ENCODE data around the gene PRKCB. TPM values are rescaled to one million over a fixed set of nuclear protein-coding genes. Genes with fewer than 3 reads are reported as not detected.
A peak's percentile ranks its signal among the peaks of the same experiment; 100 is the strongest.

Gene PRKCB
- total RNA-seq, 2 experiments from 2014 or later: 77.8 to 81.0 TPM

GRCh38 chr16:24046442-24046841 lies 210.7 kb downstream of the PRKCB start:
- H3K4me1 Mint-ChIP-seq: peaks cover 8% of the 10 kb centered on the region
- H3K27me3 Mint-ChIP-seq: no peaks in the 10 kb centered on the region
- POLR2A ChIA-PET: no interaction called here
- no peak for DNase-seq
- peak overlapping the region; percentile 5 for H3K27ac Mint-ChIP-seq
- no peak overlapping the region for H3K4me3 Mint-ChIP-seq
- CTCF ChIA-PET: interaction anchor here (1.0 to 1.4 kb wide), 3 partner anchors 12 to 458 kb away, joined by 3 to 4 read pairs (median 3); no protein-coding TSS in a partner anchor
- no peaks in the 10 kb centered on the region for H3K9me3 Mint-ChIP-seq
- H3K36me3 Mint-ChIP-seq (ENCODE audit: low read depth): peaks cover 18% of the 10 kb centered on the region

GRCh38 chr16:24049113-24049512 lies 213.3 kb downstream of the PRKCB start:
- CTCF ChIA-PET: no interaction called here
- Mint-ChIP-seq H3K36me3 (ENCODE audit: low read depth) (peaks cover 18% of the 10 kb centered on the region), H3K4me3 (no peak overlapping the region), H3K4me1 (peaks cover 2% of the 10 kb centered on the region), H3K27ac (no peak overlapping the region), H3K27me3 (no peaks in the 10 kb centered on the region), H3K9me3 (no peaks in the 10 kb centered on the region)
- no peak for DNase-seq
- POLR2A ChIA-PET: no interaction called here

GRCh38 chr16:24051125-24051524 lies 215.3 kb downstream of the PRKCB start:
- ChIA-PET CTCF (no interaction called here), POLR2A (no interaction called here)
- H3K27ac Mint-ChIP-seq: no peak overlapping the region
- no peak for DNase-seq
- H3K9me3 Mint-ChIP-seq: no peaks in the 10 kb centered on the region
- H3K4me1 Mint-ChIP-seq: peaks cover 2% of the 10 kb centered on the region
- H3K27me3 Mint-ChIP-seq: no peaks in the 10 kb centered on the region
- peaks cover 21% of the 10 kb centered on the region for H3K36me3 Mint-ChIP-seq (ENCODE audit: low read depth)
- H3K4me3 Mint-ChIP-seq: no peak overlapping the region

- Mint-ChIP-seq H3K4me3 (no peak overlapping the region), H3K9me3 (no peaks in the 10 kb centered on the region), H3K27ac (no peak overlapping the region), H3K36me3 (ENCODE audit: low read depth) (peaks cover 22% of the 10 kb centered on the region), H3K4me1 (peaks cover 2% of the 10 kb centered on the region), H3K27me3 (no peaks in the 10 kb centered on the region)
- DNase-seq: no peak
- ChIA-PET CTCF (interaction anchor here (0.7 kb wide), 2 partner anchors 8 to 14 kb away, joined by 3 read pairs; no protein-coding TSS in a partner anchor), POLR2A (no interaction called here)
These were observed 216.7 kb downstream of the PRKCB start for GRCh38 chr16:24052329-24053098.

- DNase-seq: no peak
- POLR2A ChIA-PET: no interaction called here
- CTCF ChIA-PET: interaction anchor here (0.7 kb wide), 1 partner anchor 7 kb away, joined by 3 read pairs; no protein-coding TSS in a partner anchor
- H3K4me3 Mint-ChIP-seq: no peak overlapping the region
- H3K36me3 Mint-ChIP-seq (ENCODE audit: low read depth): peaks cover 20% of the 10 kb centered on the region
- H3K4me1 Mint-ChIP-seq: peaks cover 2% of the 10 kb centered on the region
- H3K9me3 Mint-ChIP-seq: no peaks in the 10 kb centered on the region
- H3K27me3 Mint-ChIP-seq: no peaks in the 10 kb centered on the region
- H3K27ac Mint-ChIP-seq: no peak overlapping the region
These were observed 217.5 kb downstream of the PRKCB start for GRCh38 chr16:24053099-24053946.

GRCh38 chr16:24054741-24055491 lies 219.1 kb downstream of the PRKCB start:
- Mint-ChIP-seq H3K4me3 (no peak overlapping the region), H3K27me3 (no peaks in the 10 kb centered on the region), H3K4me1 (no peaks in the 10 kb centered on the region), H3K36me3 (ENCODE audit: low read depth) (peaks cover 20% of the 10 kb centered on the region), H3K27ac (no peak overlapping the region), H3K9me3 (peaks cover 3% of the 10 kb centered on the region)
- POLR2A ChIA-PET: no interaction called here
- no peak for DNase-seq
- CTCF ChIA-PET: interaction anchor here (1.5 kb wide), 1 partner anchor 16 kb away, joined by 6 read pairs; no protein-coding TSS in a partner anchor

- no peak overlapping the region for H3K27ac Mint-ChIP-seq
- no peak for DNase-seq
- ChIA-PET CTCF (interaction anchor here (0.6 kb wide), 2 partner anchors 41 to 324 kb away, joined by 3 read pairs; no protein-coding TSS in a partner anchor), POLR2A (interaction anchor here (0.7 kb wide), 1 partner anchor 251 kb away, joined by 4 read pairs; no protein-coding TSS in a partner anchor)
- peaks cover 3% of the 10 kb centered on the region for H3K9me3 Mint-ChIP-seq
- H3K4me1 Mint-ChIP-seq: no peaks in the 10 kb centered on the region
- no peak overlapping the region for H3K4me3 Mint-ChIP-seq
- H3K36me3 Mint-ChIP-seq (ENCODE audit: low read depth): peaks cover 18% of the 10 kb centered on the region
- no peaks in the 10 kb centered on the region for H3K27me3 Mint-ChIP-seq
These were observed 226.6 kb downstream of the PRKCB start for GRCh38 chr16:24062270-24062817.

- DNase-seq: no peak
- peaks cover 3% of the 10 kb centered on the region for H3K36me3 Mint-ChIP-seq (ENCODE audit: low read depth)
- POLR2A ChIA-PET: no interaction called here
- no peaks in the 10 kb centered on the region for H3K9me3 Mint-ChIP-seq
- no peak overlapping the region for H3K27ac Mint-ChIP-seq
- H3K4me1 Mint-ChIP-seq: peaks cover 18% of the 10 kb centered on the region
- CTCF ChIA-PET: no interaction called here
- no peak overlapping the region for H3K4me3 Mint-ChIP-seq
- H3K27me3 Mint-ChIP-seq: no peaks in the 10 kb centered on the region
These were observed 233.3 kb downstream of the PRKCB start for GRCh38 chr16:24069036-24069590.

GRCh38 chr16:24070851-24071250 lies 235.1 kb downstream of the PRKCB start:
- H3K27ac Mint-ChIP-seq: no peak overlapping the region
- peak; percentile 30 for DNase-seq
- H3K4me3 Mint-ChIP-seq: no peak overlapping the region
- H3K4me1 Mint-ChIP-seq: peaks cover 26% of the 10 kb centered on the region
- CTCF ChIA-PET: interaction anchor here (0.6 to 1.9 kb wide), 16 partner anchors 10 to 434 kb away, joined by 3 to 10 read pairs (median 4); no protein-coding TSS in a partner anchor
- POLR2A ChIA-PET: interaction anchor here (0.6 kb wide), 1 partner anchor 82 kb away, joined by 3 read pairs; no protein-coding TSS in a partner anchor
- peaks cover 3% of the 10 kb centered on the region for H3K36me3 Mint-ChIP-seq (ENCODE audit: low read depth)
- H3K27me3 Mint-ChIP-seq: no peaks in the 10 kb centered on the region
- H3K9me3 Mint-ChIP-seq: no peaks in the 10 kb centered on the region

GRCh38 chr16:24071666-24072360 lies 236.0 kb downstream of the PRKCB start:
- H3K27me3 Mint-ChIP-seq: no peaks in the 10 kb centered on the region
- peaks cover 32% of the 10 kb centered on the region for H3K4me1 Mint-ChIP-seq
- ChIA-PET CTCF (interaction anchor here (0.6 to 1.9 kb wide), 9 partner anchors 11 to 703 kb away, joined by 3 to 10 read pairs (median 4); no protein-coding TSS in a partner anchor), POLR2A (no interaction called here)
- H3K9me3 Mint-ChIP-seq: no peaks in the 10 kb centered on the region
- no peak overlapping the region for H3K27ac Mint-ChIP-seq
- DNase-seq: no peak
- peaks cover 3% of the 10 kb centered on the region for H3K36me3 Mint-ChIP-seq (ENCODE audit: low read depth)
- no peak overlapping the region for H3K4me3 Mint-ChIP-seq

GRCh38 chr16:24073321-24073720 lies 237.5 kb downstream of the PRKCB start:
- H3K4me1 Mint-ChIP-seq: peaks cover 32% of the 10 kb centered on the region
- ChIA-PET POLR2A (no interaction called here), CTCF (no interaction called here)
- H3K27ac Mint-ChIP-seq: no peak overlapping the region
- H3K27me3 Mint-ChIP-seq: no peaks in the 10 kb centered on the region
- H3K9me3 Mint-ChIP-seq: no peaks in the 10 kb centered on the region
- H3K4me3 Mint-ChIP-seq: no peak overlapping the region
- peaks cover 5% of the 10 kb centered on the region for H3K36me3 Mint-ChIP-seq (ENCODE audit: low read depth)
- no peak for DNase-seq

Data from activated CD4-positive, alpha-beta T cell treated with anti-CD3 and anti-CD28 coated beads, Interleukin-2, amount 10 ng/mL, durations not matched to agents 7 days and 5 days (primary cell).